ENCODE results near the gene TSPAN32.
"Not testable (repeated sequence)": the region's sequence is repeated elsewhere in the genome, so short reads cannot be mapped to it uniquely, and the experiment has no call there.

The TSPAN32 gene

DNA sequence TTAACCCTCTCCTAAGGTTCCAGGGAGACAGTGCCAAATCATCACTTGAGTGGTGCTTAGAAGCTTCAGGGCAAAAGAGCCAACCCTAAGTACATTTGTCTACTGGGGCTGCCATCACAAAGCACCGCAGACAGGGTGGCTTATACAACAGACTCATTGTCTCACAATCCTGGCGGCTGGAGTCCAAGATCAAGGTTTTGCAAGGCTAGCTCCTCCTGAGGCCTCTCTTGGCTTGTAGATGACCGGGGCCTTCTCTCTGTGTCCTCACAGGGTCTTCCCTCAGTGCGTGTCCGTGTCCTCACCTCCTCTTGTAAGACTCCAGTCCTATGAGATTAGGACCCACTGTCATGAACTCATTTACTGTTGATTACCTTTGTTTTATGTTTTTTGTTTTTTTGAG lies 41.2 kb downstream of the TSPAN32 start:
- no peak for DNase-seq (ENCODE audit: low spot score)

DNA sequence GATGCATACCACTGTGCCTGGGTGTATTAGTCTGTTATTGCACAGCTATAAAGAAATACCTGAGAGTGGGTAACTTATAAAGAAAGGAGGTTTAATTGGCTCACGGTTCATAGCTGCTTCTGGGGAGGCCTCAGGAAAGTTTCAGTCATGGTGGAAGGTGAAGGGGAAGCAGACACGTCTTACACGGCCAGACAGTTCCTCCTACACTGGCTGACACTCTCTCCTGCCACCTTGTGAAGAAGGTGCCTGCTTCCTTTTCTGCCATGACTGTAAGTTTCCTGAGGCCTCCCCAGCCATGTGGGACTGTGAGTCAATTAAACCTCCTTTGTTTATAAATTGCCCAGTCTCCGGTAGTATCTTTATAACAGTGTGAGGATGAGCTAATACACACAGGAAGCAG lies 41.7 kb downstream of the TSPAN32 start:
- DNase-seq (ENCODE audit: low spot score) = no peak

DNA sequence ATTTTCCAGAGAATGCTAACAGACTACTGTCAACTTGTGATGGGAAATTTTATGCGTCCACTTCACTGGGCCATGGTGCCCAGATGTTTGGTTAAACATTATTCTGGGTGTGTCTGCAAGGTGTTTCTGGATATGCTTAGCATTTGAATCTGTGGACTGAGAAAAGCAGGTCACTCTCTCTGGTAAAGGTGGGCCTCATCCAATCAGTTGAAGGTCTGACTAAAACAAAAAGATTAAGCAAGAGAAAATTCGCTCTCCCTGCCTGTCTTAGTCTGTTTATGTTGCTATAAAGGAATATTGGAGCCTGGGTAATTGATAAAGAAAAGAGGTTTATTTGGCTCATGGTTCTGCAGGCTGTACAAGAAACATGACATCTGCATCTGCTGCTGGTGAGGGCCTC lies 43.2 kb downstream of the TSPAN32 start:
- no peak for DNase-seq (ENCODE audit: low spot score)

DNA sequence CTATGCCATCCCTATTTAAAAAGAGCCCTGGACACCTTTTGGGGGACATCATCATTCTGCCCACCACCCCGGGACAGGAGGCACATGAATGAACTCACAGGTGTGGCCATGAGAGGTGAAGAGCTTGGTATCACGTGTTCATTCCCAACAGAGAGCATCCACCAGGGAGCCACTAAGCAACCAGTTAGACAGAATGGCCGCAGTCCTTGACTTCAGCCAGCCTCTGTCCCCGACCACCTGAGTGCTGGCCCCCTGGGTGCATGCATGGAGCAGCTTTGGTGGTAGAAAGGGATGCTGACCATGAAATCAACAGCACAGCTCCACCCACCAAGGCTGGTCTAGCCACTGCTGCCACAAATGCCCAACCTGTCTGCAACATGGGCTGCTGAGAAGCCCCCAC lies 44.2 kb downstream of the TSPAN32 start:
- DNase-seq (ENCODE audit: low spot score) = no peak

DNA sequence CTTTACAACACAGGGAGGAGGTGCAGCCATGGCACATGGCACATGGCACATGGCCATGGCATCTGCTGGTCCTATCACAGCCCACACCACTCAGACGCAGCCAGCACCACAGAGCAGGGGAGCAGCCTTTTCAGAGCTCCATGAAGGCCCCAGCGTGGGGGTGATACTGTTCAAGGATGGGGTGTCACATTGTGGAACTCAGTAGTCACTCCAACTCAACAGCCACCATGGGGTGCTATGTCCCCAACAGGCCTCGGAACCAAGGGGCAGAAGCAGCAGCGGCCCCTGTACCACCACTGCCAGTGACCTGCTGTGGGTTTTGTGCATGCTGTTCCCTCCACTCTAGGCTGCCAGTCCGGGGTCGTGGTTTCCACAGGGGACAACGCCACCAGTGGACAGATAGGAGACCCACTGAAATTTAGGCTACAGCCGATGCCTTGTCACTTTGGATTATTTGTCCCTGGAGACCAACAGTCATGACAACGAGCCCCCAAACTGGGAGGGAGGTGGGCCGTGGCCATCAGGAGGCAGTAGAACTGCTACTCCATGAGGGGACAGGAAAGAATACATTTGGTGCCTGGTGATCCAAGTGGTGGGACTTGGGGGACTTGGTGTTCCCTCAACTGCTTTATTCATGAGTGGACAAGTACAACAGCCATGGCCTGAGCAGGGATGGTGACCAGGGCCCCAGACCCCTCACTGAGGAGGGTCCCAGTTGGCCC lies 44.9 kb downstream of the TSPAN32 start:
- no peak for DNase-seq (ENCODE audit: low spot score)

DNA sequence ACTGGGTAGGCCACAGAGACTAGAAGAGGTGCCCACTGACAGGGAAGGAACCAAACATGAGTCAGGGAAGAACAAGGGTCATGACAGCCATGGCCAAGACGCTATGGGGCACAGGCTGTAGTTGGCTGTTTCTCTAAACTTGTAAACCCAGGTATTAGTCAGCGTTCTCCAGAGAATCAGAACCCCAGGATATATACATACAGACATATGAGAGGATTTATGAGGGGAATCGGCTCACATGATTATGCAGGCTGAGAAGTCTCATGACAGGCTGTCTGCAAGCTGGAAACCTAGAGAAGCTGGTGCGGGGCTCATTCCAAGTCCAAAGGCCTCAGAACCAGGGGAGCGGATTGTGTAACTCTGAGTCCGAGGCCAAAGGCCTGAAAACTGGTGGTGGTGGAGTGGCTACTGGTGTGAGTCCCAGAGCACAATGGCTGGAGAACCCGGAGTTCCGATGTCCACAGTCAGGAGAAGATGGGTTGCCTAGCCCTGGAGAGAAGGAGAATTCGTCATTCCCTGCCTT lies 45.6 kb downstream of the TSPAN32 start:
- no peak for DNase-seq (ENCODE audit: low spot score)

DNA sequence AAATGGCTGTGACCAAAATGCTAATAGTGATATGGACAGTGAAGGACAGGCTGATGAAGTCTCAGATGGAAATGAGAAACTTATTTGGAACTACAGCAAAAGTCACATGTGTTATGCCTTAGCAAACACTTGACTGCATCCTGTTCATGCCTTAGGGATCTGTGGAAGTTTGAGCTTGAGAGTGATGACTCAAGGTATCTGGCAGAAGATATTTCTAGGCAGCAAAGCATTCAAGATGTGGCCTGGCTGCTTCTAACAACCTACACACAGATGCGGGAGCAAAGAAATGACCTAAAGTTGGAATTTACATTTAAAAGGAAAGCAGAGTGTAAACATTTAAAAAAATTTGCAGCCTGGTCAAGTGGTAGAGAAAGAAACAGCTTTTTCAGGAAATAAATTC lies 47.2 kb downstream of the TSPAN32 start:
- no peak for DNase-seq (ENCODE audit: low spot score)

DNA sequence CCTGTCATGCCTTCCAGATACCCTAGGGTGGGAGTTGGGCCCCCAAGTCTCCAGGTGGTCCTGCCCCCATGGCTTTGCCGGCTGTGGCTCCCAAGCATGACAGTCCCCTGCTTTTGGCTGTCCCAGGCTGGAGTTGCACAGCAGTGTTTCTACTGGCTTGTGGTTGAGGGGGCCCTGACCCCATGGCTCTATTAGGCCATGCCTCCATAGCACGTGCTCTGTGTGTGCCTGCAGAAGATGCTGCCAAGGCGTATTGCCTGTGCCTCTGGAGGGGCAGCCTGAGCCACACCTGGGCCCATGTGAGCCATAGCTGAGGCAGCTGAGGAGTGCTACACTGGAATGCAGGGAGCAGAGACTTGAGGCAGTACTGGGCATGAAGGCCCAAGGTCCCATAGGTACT lies 49.9 kb downstream of the TSPAN32 start:
- no peak for DNase-seq (ENCODE audit: low spot score)

DNA sequence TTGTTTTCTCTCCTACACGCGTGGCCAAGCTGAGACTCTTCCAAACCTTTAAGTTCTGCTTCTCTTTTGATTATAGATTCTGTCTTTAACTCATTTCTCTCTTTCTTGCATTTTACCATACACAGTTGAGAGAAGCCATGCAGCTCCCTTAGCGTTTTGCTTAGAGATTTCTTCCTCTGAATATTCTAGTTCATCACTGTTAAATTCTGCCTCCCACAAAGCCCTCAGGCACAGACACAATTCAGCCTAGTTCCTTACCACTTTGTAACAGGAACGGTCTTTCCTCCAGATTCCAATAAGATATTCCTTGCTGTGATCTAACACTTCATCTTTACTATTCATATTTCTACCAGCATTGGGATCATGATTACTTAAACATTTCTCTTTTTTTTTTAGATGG lies 50.6 kb downstream of the TSPAN32 start:
- no peak for DNase-seq (ENCODE audit: low spot score)

DNA sequence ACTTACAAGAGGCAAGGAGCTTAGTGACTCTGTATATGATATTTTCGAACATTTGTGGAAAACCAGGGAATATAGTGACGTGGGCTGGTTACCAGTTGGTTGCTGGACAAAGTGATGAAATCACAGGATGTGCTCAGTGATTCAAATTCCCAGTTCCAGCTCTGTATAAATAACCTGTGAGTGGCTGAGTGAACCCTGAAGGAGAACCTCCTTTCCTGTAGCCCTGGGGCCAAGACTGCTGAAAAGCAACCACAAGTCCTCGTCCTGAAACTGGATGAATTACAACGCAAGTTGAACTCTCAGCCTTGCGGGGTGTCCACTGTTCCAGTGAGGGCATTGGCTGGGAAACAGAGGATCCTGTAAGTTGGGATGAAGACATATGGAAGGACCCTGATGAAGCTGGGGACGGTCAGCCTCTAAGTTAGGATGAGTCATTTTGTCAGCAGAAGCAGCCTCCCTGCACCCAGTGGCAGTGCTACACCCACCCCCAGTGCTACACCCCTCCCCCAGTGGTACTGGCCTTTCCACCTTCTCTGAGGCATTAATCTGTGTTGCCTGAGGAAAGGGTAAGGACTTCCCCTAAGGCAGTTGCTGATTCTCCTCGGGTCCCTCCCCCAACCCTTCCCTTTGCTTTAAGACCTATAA lies 53.3 kb downstream of the TSPAN32 start:
- DNase-seq (ENCODE audit: low spot score) = no peak

DNA sequence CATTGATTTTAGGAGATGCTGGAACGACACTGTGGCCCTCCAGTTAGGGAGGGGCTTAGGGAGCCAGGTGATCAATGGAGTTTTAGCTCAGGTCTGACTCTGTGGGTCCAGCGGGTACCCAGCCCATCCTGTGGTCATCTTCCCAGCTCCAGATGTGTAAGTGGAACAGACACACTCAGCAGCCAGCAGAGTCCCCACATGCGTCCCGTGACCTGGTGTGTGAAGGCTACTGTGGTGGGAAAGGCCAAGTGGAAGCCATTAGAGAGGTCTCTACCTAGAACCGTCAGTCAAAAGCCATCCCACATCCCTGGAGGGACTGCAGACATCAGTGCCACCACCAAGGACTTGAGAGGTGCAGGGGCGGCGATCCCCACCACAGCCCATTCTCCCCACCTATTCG lies 55.4 kb downstream of the TSPAN32 start:
- DNase-seq (ENCODE audit: low spot score) = no peak

DNA sequence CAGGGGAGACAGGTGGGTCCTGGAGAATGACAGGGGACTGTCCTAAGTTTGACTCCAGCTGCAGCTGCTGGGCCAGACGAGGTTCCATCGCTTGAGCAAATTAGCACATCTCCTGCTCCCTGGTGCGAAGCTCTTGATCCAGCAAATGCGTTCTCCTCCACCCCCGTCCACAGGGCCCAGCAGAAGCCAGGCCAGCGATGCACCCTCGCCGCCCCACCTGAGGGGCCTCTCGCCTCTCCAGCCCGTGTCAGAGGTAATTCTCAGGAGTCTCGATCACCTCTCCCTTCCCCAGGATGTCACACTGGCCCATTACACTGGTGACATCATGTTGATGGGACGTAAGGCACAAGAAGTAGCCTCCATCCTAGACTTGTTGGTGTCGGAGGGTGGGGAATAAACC lies 55.8 kb downstream of the TSPAN32 start:
- DNase-seq (ENCODE audit: low spot score) = not testable (repeated sequence)

DNA sequence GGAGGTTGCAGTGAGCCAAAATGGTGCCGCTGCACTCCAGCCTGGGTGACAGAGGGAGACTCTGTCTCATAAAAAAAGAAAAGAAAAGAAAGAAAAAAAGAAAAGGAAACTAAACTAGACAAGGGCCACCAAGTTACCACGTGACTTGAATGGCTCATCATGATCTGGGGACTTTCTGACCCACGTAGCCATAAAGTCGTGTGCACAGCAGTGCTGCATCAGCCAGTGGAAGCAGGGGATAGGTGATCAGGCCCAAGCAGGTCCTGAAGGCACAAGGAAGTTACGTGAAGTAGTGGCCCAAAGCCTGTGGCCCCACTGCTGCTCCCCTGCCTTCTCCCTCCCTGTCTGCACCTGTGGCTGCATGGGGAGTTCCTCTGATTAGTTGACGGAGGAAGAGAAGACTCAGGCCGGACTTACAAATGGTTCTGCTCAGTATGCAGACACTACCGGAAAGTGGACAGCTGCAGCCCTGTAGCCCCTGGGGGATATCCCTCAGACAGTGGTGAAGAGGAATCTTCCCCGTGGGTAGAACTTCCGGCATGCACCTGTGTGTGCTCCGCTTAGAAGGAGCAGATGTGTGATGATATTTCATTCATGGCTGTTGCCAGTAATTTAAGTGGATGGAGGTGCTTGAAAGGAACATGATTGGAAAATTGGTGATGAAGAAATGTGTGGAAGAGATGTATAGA lies 57.1 kb downstream of the TSPAN32 start:
- no peak for DNase-seq (ENCODE audit: low spot score)

DNA sequence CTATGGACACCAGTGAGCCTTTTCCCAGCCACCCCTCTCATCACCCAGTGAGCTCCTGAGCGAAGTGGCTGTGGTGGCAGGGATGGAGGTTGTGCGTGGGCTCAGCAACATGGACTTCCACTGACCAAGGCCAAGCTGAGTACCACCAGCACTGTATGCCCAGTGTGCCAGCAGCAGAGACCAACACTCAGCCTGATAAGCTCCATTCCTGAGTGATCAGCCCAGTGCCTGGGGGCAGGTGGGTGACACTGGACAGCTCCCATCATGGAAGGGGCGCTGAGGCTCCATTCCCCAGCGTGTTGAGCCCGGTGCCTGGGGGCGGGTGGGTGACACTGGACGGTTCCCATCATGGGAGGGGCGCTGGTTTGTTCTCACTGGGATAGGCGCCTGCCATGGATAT lies 57.7 kb downstream of the TSPAN32 start:
- DNase-seq (ENCODE audit: low spot score) = no peak

DNA sequence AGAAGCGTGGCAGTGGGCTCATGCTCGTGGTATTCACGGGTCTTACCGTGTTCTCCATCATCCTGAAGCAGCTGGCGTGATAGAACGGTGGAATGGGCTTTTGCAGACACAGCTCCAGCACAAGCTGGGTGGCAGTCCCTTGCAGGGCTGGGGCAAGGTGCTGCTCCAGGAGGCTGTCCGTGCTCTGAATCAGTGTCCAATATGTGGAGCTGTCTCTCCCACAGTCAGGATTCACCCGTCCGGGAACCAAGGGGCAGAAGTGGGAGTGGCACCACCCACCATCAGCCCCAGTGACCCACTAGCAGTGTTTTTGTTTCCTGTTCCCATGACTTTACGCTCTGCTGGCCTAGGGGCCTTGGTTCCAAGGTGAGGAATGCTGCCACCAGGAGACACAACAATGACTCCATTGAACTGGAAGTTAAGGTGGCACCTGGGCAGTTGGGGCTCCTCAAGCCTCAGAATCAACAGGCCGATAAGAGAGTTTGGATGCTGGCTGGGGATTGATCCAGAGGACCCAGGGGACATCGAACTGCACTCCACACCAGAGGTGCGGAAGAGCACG lies 58.3 kb downstream of the TSPAN32 start:
- no peak for DNase-seq (ENCODE audit: low spot score)

DNA sequence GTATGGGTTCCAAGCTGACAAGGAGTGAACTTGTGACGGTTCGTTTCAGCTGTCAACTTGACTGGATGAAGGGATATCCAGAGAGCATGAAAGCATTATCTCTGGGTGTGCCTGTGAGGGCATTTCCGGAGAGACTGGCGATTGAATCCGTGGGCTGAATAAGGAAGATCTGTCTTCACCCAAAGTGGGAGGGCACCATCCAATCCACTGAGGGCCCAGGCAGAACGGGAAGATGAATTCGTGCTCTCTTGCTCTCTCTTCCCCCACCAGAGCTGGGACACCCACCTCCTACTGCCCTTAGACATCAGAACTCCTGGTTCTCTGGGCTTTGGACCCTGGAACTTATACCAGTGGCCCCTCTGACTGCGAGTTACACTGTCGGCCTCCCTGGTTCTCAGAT lies 59.8 kb downstream of the TSPAN32 start:
- DNase-seq (ENCODE audit: low spot score) = no peak

DNA sequence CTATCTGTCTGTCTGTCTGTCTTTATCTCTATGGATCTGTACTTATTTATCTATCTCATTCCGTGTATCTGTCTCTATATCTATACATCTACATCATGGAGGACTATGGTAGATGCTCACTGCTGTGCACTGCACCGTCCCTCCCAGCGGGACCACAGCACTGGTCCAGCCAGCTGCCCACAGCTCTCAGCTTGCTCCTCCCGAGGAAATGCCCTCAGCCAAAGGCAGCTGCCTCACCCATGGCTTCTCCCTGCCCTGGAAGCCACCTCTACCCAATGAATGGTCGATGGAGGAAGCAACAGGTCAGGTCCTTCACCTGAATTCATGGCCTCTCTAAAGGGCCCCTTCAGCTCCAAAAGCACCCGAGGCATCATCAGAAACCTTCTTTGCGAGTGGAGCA lies 60.6 kb downstream of the TSPAN32 start:
- no peak for DNase-seq (ENCODE audit: low spot score)

DNA sequence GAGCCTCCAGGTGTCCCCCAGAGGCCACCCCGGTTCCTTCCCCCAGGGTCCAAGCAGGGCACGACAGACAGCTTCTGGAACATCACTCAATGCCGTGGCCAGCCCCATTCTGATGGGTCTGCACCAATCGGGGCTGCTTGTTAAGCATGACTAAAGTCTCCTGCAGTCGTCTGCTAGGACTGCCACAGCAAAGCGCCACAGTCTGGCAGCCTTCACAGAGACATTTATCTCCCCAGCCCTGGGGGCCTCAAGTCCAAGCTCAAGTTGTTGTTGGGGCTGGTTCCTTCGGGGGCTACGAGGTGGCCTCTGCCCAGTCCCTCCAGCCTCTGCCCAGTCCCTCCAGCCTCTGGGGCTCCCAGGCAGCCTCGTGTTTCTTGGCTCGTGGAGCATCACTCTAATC lies 61.3 kb downstream of the TSPAN32 start:
- DNase-seq (ENCODE audit: low spot score) = no peak

DNA sequence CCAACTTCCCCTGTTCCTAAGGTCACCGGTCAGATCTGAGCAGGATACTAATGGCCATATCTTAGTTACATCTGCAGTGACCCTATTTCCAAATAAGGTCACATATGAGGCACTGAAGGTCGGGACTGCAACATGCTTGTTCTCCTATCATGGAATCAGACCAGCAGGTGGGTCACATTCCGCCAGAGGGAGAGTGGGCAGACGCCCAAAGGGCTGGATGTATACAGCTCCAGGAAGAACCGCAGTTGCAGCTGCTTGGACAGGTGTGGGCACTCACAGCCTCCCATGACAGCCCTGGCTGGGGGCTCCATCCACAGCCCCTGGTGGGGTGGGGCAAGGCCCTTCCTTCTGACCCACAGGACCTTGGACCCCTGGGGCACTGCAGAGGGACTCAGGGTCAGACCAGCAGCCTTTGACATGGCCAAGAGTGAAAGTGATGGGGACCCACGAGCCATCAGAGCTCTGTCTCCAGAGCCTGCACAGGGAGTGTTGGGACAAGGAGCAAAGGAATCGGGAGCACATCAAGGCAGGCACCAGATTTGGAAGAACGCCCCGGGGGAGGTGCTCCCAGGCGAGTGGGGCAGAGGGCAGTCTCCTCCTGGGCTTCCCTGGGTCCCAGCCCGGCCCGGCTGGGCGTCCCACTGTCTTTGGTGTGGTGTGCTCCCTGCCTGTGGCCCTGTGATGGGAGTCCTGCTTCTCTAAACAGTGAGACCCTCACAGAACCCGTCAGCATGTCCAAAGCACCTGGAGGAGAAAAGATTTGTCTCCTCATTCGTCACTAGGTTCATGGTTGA lies 62.0 kb downstream of the TSPAN32 start:
- DNase-seq (ENCODE audit: low spot score) = no peak

DNA sequence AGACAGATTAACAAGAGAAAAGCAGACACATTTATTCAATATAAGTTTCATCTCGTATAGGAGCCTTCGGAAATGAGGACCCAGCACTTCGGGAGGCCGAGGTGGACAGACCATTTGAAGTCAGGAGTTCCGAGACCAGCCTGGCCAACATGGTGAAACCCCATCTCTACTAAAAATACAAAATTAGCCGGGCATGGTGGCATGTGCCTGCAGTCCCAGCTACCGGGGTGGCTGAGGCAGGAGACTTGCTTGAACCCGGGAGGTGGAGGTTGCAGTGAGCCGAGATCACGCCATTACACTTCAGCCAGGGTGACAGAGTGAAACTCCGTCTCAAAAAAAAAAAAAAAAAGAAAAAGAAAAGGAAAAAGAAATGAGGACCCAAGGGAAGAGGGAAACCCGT lies 62.6 kb downstream of the TSPAN32 start:
- DNase-seq (ENCODE audit: low spot score) = not testable (repeated sequence)

DNA sequence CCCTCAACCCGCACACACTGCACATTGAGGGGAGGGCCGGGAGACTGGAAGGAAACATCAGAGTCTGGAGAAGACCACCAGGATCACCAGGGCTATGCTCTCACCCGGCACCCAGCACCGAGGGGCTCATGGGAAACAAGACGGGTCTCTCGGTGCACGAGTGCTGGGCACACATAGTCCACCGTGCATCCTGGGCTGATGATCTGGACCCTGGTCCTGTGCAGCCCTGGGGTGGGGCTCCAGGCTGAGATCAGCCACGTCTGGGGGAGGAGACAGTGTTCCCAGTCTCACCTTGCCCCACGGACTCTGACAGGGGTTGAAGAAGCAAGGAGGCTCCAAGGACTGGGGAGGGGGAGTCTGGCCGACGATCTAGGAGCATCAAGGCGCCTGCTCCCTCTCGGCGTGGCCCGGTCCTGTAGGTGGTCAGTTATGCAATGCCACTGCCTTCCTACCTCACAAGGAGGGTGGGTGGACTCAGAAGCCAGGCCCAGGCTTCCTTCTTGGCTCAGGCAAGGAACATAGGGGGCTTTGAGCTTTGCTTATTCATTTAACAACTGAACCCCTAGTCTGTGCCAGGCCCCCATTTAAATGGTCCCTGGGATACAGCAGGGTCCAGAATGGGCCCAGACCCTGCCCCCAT lies 63.9 kb downstream of the TSPAN32 start:
- no peak for DNase-seq (ENCODE audit: low spot score)

DNA sequence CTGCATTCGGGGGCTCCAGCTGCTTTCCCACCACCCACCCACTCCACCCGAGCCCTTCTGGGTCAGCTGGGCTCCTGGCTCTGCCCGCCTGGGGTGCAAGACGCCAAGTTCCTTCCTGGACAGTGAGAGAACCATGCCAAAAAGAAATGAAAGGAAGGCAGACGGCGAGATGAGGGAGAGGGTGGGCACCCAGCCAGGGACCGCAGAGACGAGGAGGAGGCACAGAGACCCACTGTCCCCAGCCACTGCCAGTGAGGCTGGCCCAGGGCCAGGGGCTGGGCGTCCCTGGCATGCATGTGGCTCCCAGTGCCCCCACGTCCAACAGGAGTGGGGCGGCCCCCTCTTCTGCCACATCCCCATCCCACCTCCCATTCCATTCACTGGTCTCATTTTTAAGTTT lies 64.5 kb downstream of the TSPAN32 start:
- no peak for DNase-seq (ENCODE audit: low spot score)
